Fibroblast of the conjunctiva (primary cell): ENCODE measurements around the gene ANKRD36C.
"Not testable (repeated sequence)": the region's sequence is repeated elsewhere in the genome, so short reads cannot be mapped to it uniquely, and the experiment has no call there.

Experiments used
- DNase-seq: peaks from one replicate; pipeline ENCODE4 v3.0.0-alpha.2; 2010; ENCODE audit warnings: low read depth

Gene ANKRD36C

DNA sequence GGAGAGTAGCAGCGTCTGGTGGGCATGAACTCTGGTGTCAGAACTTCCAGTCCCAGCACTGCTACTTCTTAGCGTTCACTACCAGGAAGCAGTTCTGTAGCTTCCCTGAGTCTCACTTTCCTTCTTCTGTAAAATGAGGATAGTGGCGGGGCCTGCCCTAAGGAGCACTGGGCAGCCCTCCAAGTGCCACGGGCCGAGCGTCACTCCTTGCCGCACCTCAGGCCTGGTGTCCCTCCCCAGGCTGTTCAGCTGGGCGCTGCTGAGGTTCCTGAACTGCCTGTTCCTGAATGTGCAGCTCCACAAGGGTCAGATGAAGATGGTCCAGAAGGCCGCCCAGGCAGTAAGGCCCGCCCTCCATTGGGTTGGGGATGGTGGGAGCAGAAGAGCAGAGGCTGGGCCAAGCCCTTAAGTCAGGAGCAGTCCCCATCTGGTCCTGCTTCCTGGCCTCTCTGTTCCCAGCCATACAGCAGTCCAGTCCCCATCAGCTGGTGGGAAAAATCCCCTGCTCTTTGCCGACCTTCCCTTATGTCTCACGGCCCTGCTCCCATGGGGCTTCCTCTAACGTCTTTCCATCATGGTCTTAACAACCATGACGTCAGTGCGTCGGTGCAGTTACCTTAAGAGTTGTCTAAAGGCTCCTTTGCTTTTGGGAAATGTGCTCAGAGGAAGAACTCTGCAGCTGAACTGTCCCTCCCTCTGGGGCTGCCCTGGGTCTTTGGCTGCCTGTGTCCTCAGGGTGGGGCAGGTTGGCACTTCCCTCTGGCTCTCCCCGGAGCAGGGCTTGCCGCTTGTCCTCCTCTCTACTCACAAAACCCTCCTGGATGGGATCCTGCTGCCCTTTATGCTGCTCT is 195.2 kb downstream of the ANKRD36C start:
- not testable (repeated sequence) for DNase-seq

DNA sequence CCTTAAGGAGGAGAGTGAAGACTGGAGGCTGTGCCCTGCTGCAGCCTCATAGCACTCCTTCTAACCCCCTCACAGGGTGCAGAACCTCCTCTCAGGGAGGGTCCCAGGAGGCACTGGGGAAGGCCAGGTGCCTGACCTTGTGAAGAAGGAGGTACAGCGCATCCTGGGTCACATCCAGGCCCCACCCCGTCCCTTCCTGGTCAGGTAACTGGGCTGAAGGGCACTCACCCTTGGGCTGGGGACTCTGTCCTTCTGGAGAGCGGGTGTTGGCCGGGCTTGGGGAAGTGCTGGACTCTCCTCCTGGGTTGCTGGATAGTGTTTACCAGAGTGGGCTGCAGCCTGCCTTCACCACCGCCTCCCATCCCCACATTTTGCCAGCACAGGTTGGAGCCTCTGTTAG is 197.7 kb downstream of the ANKRD36C start:
- DNase-seq = not testable (repeated sequence)

DNA sequence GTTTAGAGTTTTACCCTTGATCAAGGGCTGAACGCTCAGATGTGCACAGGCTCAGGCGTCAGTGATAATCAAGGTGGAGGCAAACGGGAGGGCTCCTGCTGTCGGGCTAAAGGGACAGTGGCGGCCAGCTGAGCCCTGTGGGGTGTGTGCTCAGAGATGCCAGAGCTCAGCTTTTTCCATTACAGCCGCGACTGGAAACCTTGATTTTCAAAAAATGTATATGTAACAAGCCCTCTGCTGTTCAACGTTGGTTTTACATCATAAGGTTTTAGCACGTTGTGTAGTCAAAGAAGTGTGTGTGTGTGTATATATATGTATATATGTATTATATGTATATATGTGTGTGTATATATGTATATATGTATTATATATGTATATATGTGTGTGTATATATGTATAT is 201.4 kb downstream of the ANKRD36C start:
- not testable (repeated sequence) for DNase-seq

DNA sequence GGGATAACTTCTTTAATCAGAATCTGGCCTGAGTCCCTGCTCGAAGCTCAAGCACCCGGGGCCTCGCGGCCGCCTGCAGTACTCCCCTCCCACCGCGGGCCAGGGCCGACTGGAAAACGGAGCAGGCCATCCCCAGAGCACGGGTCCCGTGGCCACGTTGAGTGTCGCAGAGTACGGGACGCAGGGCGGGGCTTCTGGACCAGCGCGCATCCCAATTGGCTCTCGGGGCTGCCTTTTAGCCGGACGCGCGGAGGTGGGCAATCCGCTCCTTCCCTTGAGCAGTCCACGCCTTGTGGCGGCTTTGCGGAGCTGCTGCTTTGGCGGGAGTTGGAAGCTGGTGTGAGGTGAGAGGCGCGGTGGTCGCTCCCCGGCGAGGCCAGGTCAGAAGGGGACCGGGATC is 202.2 kb downstream of the ANKRD36C start:
- DNase-seq = not testable (repeated sequence)

DNA sequence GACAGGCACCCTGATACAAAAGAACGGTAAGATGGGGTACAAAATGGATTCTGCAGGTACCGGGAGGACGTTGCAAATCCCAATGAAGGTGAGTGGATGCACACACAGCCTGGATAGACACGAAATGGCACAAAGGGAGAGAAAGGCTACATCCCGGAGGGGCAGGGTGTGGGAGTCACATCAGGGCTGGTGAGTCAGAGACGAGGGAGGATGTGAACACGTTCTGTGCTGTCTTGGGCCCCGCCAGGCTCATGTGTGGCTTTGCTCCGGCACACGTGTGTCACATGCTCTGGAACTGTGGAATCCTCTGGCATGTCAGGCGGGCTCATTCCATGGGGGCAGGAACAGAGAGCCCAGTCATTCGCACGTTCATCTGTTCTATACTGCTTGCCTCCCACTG is 203.0 kb downstream of the ANKRD36C start:
- DNase-seq = not testable (repeated sequence)
